Right lung (tissue), 10 donors: ENCODE results near the gene VPS54. TPM values are rescaled to one million over a fixed set of nuclear protein-coding genes. Genes with fewer than 3 reads are reported as not detected.
A peak's percentile ranks its signal among the peaks of the same experiment; 100 is the strongest.

Experiments
- DNase-seq, 2 donors: peaks; one replicate each; pipeline ENCODE4 v3.0.0-alpha.2; 2013
- long read RNA-seq, 8 donors: transcript quantifications; one replicate each; lab custom pipeline, GENCODE V29; 2026
- polyA plus RNA-seq, 5 donors: library from polyadenylated mRNA; unstranded; fragments of 120-200 nt; gene quantifications; one replicate each; pipeline versions ENCODE4 v1.2.1 to v1.2.3, GENCODE V29; 2013; ENCODE audit warnings: inconsistent platforms in 1 of 5, low replicate concordance in 1 of 5; ENCODE audit not compliant: insufficient read length in 5 of 5, insufficient read depth in 1 of 5

VPS54 gene
- polyA plus RNA-seq, result 10 to 100 TPM; 37.5 to 53.2 (median 49.8) TPM
- long read RNA-seq, donor 1, partial matches to known transcripts, result 7 of 8 reads
- long read RNA-seq, donor 1, other reads (novel, unspliced or antisense), result 0 of 8 reads
- long read RNA-seq, donor 2, full-length matches to known transcripts, result 2 of 10 reads
- long read RNA-seq, donor 2, partial matches to known transcripts, result 8 of 10 reads
- long read RNA-seq, donor 2, other reads (novel, unspliced or antisense), result 0 of 10 reads
- long read RNA-seq, donor 3, partial matches to known transcripts, result 5 of 5 reads
- long read RNA-seq, donor 3, other reads (novel, unspliced or antisense), result 0 of 5 reads
- long read RNA-seq, donor 4, partial matches to known transcripts, result 8 of 8 reads
- long read RNA-seq, donor 4, other reads (novel, unspliced or antisense), result 0 of 8 reads
- long read RNA-seq, donor 5, full-length matches to known transcripts, result 1 of 14 reads
- long read RNA-seq, donor 5, partial matches to known transcripts, result 13 of 14 reads
- long read RNA-seq, donor 5, other reads (novel, unspliced or antisense), result 0 of 14 reads
- long read RNA-seq, donor 6, partial matches to known transcripts, result 26 of 28 reads
- long read RNA-seq, donor 6, other reads (novel, unspliced or antisense), result 0 of 28 reads
- long read RNA-seq, donor 7, full-length matches to known transcripts, result 3 of 8 reads
- long read RNA-seq, donor 7, partial matches to known transcripts, result 5 of 8 reads
- long read RNA-seq, donor 7, other reads (novel, unspliced or antisense), result 0 of 8 reads
- long read RNA-seq, donor 8, result 0 reads

GRCh38 chr2:64019083-64019974, at the start of gene VPS54:
TSS of gene VPS54 (minus strand) at chr2:64019428. CDS start at chr2:63983999, 35,429 bp downstream.
- DNase-seq, result peak; percentile 72 to 81

GRCh38 chr2:64067326-64067725, 48.1 kb upstream of the VPS54 start:
- no peak for DNase-seq

- no peak for DNase-seq
These were observed 46.3 kb upstream of the VPS54 start for GRCh38 chr2:64065516-64065915.

- DNase-seq, result peak in 1 of 2 donors; percentile 28
These were observed 44.7 kb upstream of the VPS54 start for GRCh38 chr2:64063924-64064331.

- DNase-seq, result no peak
These were observed 44.2 kb upstream of the VPS54 start for GRCh38 chr2:64063454-64063853.

- DNase-seq, result no peak
These were observed 43.6 kb upstream of the VPS54 start for GRCh38 chr2:64062840-64063239.

GRCh38 chr2:64059270-64059669, 40.0 kb upstream of the VPS54 start:
- DNase-seq, result no peak

GRCh38 chr2:64056021-64056420, 36.8 kb upstream of the VPS54 start:
- no peak for DNase-seq

GRCh38 chr2:64054161-64054915, 35.1 kb upstream of the VPS54 start:
- DNase-seq, result no peak

GRCh38 chr2:64052463-64053241, 33.4 kb upstream of the VPS54 start:
- no peak for DNase-seq

GRCh38 chr2:64049633-64050220, 30.5 kb upstream of the VPS54 start:
- peak; percentile 55 to 72 for DNase-seq

- no peak for DNase-seq
These were observed 26.7 kb upstream of the VPS54 start for GRCh38 chr2:64045938-64046337.

GRCh38 chr2:64040161-64040560, 20.9 kb upstream of the VPS54 start:
- DNase-seq, result no peak

- no peak for DNase-seq
These were observed 16.9 kb upstream of the VPS54 start for GRCh38 chr2:64036034-64036705.

GRCh38 chr2:64035072-64035942, 16.1 kb upstream of the VPS54 start:
- DNase-seq, result no peak

GRCh38 chr2:64029116-64029665, 10.0 kb upstream of the VPS54 start:
- DNase-seq, result no peak

GRCh38 chr2:64025741-64026140, 6.5 kb upstream of the VPS54 start:
- no peak for DNase-seq
